NCI-H748 (cell line): ENCODE data around the gene LOC101059915.
"Not testable (repeated sequence)": the region's sequence is repeated elsewhere in the genome, so short reads cannot be mapped to it uniquely, and the experiment has no call there.

Source experiments
- DNase-seq: peaks from one replicate; lab custom pipeline; 2025; ENCODE audit not compliant: unreplicated experiment; lab: John Stamatoyannopoulos, UW

LOC101059915 gene

DNA sequence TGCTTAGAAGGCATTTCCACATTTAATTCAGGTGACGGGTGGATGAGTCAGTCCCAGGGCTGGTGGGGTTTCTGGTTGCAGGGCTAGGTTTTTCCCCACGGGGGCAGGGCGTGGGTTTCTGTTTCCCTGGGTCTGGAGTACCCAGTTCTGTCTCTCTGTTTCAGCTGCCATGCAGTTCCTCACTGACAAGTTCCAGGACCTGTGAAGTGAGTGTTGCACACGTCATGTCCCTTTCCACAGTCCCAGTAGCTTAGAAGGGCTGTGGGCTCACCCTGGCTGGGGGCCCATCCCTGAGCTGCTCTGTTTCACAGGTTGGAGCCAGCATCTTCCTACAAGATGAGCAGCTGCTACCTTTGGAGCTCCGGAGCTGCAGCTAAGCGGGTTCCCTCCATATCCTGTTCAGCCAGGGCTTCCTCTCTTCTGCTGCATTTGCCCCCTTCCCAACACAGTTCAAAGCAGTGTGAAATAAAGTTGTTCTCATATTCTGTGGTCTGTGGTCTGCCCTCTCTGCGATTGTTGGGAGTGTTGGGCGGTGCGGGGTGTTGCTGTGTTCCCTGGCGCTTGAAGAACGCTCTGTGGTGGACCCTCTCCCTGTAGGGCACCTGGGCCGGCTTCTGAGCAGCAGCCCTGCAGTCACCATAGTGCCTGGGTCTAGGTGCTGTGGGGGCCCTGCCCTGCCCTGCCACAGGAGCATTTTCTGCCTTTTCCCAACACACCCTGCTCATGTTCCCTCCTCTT, 3.9 kb downstream of the LOC101059915 start:
- DNase-seq: no peak

DNA sequence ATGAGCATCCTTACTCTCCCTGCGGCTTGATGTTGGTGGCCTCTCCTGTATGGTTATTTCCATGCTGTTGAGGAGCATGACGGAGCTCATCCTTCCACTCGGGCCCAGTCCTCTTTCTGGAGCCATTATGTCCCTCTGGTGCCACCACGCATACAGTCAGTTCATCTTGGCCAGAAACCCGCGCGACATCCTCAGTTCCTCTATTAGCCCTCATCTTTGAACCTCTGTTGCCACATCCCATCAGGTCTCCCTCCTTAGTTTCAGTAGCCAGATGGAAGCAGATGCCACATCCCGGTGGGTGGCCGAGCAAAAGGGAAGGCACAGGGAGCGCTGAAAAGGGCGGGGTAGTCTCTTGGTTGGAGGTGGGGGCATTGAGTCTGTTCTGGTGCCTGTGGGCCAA, 4.6 kb downstream of the LOC101059915 start:
- no peak for DNase-seq

DNA sequence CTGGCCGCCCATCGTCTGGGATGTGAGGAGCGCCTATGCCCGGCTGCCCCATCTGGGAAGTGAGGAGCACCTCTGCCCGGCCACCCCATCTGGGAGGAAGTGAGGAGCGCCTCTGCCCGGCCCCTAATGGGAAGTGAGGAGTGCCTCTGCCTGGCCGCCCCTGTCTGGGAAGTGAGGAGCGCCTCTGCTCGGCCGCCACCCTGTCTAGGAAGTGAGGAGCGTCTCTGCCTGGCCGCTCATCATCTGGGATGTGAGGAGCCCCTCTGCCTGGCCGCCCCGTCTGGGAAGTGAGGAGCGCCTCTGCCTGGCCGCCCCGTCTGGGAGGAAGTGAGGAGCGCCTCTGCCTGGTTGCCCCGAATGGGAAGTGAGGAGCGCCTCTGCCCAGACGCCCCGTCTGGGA, 8.3 kb downstream of the LOC101059915 start:
- not testable (repeated sequence) for DNase-seq

DNA sequence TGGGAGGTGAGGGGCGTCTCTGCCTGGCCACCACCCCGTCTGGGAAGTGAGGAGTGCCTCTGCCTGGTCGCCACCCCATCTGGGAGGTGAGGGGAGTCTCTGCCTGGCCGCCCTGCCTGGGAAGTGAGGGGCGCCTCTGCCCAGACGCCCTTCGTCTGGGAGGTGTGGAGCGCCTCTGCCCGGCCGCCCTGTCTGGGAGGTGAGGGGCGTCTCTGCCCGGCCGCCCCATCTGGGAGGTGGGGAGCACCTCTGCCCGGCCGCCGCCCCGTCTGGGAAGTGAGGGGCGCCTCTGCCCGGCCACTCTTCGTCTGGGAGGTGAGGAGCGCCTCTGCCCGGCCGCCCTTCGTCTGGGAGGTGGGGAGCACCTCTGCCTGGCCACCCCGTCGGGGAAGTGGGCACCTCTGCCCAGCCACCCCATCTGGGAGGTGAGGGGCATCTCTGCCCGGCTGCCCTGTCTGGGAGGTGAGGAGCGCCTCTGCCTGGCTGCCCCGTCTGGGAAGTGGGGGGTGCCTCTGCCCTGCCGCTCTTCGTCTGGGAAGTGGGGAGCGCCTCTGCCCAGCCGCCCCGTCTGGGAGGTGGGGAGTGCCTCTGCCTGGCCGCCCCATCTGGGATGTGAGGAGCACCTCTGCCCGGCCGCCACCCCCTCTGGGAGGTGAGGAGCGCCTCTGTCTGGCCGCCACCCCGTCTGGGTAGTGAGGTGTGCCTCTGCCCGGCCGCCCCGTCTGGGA, 8.9 kb downstream of the LOC101059915 start:
- not testable (repeated sequence) for DNase-seq

DNA sequence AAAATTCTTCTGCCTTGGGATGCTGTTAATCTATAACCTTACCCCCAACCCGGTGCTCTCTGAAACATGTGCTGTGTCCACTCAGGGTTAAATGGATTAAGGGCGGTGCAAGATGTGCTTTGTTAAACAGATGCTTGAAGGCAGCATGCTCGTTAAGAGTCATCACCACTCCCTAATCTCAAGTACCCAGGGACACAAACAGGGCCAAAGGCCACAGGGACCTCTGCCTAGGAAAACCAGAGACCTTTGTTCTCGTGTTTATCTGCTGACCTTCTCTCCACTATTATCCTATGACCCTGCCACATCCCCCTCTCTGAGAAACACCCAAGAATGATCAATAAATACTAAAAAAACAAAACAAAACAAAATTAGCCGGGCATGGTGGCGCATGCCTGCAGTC, 9.8 kb downstream of the LOC101059915 start:
- not testable (repeated sequence) for DNase-seq

DNA sequence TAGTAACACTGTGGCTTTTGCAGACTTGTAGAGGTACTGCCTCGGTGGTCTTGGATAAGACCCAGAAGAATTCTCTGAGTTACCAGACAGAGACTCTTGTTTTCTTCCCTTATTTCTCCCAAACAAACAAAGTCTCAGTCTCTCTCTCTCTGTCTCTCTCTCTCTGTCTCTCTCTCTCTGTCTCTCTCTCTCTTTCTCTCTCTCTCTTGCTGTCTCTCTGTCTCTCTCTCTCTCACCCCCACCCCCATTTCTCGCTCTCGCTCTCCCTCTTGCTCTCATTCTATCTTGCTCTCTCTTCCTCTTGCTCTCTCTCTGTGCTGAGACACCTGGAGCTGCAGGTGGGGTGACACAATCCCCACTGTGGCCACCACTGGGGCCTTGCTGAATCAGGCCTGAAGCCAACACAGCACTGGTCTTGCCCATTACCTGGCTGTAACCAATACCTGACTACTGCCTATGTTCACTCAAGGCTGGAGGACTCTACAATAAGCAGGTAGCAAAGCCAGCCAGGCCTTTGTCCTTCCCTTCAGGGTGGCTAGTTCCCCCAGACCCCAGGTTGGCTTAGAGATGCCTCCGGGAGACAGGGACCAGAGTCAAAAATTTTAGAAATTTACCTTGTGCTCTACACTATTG, 12.3 kb downstream of the LOC101059915 start:
- no peak for DNase-seq

DNA sequence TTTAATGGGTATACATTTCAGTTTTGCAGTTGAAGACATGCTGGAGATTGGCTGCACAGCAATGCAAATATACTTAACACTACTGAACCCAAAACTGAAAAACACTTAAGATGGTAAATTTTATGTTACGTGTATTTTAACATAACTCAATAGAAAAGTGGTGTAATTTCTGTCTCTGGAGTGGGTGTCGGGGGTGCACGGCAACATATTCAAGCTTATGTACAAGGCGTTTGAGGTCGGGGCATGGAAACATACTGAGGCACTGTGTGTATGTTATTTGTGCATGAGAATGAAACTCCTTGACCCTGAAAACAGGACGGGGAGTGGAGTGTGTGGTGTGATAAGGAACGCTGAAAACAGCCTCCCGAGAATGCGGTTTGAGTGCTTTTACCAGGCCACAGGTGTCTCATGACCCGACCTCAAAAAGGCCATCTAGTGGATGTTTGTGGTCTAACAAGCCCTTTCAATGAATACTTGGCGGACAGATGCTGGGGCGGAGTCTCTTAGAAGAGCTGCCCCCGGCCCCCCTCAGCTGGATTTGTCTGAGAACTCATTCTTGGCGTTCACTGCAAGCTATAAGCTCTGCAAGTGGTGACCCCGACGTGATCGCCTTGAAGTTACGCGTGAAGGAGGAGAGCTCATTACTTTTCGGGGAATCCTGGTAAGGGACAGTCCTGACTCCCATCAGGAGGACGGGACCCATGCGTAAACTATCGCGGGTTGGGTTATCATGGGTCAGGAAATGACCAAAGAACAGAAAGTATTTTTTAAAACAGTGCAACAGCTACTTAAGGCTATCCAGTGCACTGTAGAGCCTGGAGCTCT, 29.5 kb downstream of the LOC101059915 start:
- not testable (repeated sequence) for DNase-seq

DNA sequence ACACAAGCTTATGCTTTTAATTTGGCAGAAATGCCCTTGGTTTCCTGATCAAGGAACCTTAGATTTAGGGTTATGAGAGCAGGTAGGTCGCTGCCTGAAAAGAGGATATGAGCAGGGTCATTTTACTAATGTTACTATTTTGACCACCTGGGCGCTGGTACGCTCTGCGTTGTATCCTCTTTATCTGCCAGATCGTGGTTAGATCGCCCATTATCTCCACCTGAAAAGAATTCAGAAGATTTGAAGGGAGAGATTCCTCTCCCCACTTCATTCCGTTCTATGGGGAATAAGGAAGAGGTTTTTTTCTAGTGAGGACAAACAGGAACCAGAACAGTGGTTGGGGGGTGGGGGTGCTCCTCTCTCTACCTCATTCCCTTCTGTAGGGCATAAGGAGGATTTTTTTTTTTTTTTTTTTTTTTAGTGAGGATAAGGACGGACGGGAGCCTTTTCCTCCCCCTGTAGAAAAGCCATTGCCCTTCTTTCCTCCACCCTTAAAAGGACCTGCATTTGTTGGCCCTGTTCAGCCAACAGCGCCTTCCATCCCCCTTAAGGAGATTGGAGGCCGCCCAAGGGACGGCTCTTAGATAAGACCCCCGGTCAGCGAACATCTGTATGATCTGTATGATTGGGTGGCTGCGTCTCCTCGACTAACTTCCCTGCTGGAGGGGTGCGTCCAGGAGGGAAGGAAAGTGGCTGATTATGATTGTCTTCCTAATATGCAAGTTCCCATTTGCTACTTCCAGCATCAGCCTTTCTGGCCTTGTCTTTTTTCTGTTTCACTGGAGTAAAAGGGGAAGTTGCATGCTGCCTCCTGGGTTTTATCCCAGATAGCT, 30.3 kb downstream of the LOC101059915 start:
- DNase-seq: not testable (repeated sequence)

DNA sequence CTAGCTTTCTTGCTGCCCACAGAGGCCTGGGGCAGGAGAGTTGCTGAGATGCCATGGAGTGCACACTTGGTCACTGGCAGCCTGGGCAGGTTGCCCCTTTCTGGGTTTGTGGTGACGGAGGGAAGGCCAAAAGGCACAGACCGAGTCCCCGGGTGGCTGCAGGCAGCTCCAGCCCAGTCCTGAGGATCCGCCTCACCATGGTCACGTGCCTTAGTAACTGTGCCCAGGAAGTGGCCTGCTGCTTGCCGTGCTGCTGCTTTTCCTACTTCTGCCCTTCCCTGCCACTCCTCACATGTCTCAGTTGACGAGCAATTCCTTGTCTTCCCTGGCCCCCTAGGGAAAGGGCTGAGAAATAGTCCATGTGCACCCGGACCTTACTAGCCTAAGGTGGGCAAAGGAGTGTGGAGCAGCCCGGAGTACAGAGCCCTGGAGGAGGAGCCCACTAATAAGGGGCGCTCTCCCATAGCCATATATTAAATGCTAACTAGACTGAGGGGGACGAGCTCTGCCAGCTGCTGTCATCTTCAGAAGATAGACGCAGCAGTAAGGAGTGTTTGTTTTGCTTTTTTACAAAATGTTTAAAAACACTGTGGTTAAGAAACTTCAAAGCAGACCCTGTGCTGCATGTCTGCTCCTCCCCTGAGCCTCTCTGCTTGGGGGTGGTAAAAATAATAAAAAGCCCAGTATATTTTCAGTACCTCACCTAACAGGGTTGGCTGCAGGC, 31.1 kb downstream of the LOC101059915 start:
- DNase-seq: not testable (repeated sequence)

DNA sequence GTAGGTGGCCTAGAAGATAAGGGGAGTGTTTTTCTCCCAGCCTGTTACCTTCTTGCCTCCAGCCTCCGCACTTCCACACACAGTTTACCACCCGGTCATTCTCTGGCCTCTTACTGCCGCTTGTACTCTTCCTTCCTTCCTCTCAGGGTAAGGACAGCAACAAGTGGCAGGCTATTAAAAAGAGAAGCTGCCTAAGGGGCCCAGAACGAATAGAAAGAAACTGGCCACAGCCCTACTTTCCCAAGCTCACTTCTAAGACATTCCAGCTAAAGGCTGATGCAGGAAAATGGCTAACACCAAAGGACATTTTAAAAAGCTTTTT, 31.6 kb downstream of the LOC101059915 start:
- DNase-seq: not testable (repeated sequence)

DNA sequence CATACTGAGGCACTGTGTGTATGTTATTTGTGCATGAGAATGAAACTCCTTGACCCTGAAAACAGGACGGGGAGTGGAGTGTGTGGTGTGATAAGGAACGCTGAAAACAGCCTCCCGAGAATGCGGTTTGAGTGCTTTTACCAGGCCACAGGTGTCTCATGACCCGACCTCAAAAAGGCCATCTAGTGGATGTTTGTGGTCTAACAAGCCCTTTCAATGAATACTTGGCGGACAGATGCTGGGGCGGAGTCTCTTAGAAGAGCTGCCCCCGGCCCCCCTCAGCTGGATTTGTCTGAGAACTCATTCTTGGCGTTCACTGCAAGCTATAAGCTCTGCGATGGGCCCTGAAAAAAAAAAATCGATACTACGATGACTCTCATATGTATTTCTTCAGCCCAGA, 35.5 kb downstream of the LOC101059915 start:
- DNase-seq: not testable (repeated sequence)

DNA sequence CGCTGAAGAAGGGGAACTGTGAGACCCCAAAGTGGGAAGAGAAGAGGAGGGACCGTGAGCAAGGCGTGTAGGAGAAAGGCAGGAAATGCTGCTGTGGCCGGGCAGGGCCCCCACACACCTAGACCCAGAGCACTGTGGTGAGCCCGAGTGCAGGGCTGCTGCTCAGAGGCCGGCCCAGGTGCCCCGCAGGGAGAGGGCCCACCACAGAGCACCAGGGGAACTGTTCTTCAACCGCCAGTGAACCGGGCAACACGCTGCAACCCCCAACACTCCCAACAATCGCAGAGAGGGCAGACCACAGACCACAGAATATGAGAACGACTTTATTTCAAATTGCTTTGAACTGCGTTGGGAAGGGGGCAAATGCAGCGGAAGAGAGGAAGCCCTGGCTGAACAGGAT, 46.7 kb downstream of the LOC101059915 start:
- not testable (repeated sequence) for DNase-seq

DNA sequence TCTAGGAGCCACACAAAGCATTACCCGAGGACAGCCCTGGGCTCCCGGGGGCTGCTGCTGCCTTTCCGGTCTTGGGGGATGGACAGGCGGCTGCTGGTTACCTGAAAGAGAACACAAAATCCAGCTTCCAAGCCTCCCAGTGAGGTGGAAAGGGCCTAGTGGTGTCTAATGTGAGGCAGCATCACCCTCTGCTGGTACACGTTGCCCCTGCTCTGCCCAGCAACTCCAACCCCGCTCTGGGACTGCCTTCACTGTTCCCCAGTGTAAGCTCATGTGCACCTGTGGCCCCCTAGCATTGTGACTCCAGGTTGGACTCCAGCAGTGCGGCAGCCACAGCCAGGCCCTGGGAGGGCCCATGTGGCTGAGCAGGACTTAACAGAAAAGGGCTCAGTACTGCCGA, 48.2 kb downstream of the LOC101059915 start:
- DNase-seq: not testable (repeated sequence)

DNA sequence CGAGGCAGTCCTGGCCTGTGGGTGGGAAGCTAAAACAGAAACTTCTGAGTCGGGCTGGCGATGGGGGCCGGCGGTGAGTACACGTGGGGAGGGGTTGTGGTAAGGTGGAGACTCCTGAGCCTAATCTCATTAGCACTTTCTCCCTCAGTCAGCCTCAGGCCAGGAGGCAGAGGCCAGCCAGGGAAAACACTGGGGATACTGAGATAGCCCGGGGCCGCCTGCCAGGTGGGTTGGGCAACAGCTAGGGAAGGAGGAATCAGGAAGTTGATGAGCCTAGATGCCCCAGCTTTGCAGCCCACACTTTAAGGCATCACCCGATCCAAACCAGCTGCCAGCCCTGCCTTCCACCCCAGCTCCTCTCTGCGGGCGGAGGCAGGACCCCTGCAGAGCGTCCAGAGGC, 49.0 kb downstream of the LOC101059915 start:
- not testable (repeated sequence) for DNase-seq

DNA sequence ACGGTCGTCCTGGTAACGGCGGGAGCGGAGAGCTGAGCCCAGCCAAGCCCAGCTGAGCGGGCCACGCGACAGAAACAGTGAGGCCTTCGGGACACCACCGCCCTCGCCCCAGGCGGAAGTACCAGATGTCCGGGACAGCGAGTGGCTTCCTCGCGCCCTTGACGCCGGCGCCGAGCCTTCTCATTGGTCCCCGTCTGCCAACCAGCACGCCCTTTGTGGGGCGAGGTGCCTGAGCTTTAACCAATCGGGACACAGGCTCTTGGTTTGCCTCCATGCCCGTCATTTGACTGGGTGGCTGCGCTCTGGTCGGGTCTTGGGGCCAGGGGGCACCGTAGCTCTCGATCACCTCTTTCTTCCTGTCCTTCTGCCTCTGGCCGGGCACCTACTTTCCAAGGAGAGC, 50.8 kb downstream of the LOC101059915 start, which contains the start of gene CXorf49:
TSS of gene CXorf49 (minus strand) at position 101 of the 400 bp plus-strand sequence. CDS start 134 bp downstream, outside the sequence.
- DNase-seq: not testable (repeated sequence)

DNA sequence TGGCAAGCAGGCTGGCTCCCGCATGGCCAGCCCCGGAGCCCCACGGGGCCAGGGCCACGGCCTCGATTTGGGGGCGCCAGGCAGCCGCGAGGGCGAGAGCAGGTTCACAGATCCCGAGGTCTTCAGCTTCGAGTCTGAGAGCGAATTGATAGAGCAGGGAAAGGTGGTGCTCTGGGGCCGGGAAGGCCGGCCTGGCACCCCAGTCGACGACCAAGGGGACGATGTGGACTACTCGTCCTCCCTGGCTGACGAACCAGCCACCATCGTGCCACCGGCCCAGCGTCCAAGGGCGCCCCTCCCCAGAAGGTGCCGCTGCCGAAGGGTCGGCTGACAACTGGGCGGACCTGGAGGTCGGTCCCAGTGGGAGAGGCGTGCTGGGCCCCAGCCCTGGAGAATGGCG, 51.8 kb downstream of the LOC101059915 start:
- DNase-seq: not testable (repeated sequence)

DNA sequence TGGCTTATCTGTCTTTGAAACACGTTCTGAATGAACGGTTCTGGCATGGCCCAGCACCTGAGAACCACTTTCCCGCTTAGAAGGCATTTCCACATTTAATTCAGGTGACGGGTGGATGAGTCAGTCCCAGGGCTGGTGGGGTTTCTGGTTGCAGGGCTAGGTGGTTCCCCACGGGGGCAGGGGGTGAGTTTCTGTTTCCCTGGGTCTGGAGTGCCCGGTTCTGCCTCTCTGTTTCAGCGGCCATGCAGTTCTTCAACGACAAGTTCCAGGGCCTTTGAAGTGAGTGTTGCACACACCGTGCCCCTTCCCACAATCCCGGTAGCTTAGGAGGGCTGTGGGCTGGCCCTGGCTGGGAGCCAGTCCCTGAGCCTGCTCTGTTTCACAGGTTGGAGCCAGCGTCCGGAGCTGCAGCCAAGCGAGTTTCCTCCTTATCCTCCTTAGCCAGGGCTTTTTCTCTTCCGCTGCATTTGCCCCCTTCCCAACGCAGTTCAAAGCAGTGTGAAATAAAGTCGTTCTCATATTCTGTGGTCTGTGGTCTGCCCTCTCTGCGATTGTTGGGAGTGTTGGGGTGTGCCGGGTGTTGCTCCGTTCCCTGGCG, 53.0 kb downstream of the LOC101059915 start:
- not testable (repeated sequence) for DNase-seq
